GM19099 (cell line): ENCODE measurements around the gene PIP4K2A.

ENCODE experiments used
- POLR2A ChIP-seq: IDR thresholded peaks from 3 replicates; pipeline ENCODE4 v1.6.1; 2011; ENCODE audit warnings: low read depth; ENCODE audit not compliant: insufficient read length; ENCODE audit errors: extremely low read depth

The PIP4K2A gene

DNA sequence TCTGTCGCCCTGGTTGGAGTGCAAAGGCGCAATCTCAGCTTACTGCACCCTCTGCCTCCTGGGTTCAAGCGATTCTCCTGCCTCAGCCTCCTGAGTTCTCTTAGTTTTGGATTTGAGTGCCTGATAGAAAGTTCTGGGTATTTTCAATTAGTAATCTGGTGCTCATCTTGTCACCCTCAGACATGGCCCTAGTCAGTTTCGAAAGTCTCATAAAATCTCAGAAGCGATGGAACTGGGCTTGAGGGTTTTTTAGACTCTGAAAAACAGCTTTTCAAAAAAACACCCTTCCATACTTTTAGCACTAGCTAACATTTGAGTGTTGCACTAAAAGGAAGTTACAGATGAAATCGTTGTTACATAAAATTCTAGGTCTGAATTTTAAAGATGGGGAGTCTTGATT is 9.4 kb upstream of the PIP4K2A start:
- TF ChIP-seq POLR2A = no peak

GRCh38 chr10:22723343-22723779 is 9.0 kb upstream of the PIP4K2A start:
- peak; percentile 18 for TF ChIP-seq POLR2A

DNA sequence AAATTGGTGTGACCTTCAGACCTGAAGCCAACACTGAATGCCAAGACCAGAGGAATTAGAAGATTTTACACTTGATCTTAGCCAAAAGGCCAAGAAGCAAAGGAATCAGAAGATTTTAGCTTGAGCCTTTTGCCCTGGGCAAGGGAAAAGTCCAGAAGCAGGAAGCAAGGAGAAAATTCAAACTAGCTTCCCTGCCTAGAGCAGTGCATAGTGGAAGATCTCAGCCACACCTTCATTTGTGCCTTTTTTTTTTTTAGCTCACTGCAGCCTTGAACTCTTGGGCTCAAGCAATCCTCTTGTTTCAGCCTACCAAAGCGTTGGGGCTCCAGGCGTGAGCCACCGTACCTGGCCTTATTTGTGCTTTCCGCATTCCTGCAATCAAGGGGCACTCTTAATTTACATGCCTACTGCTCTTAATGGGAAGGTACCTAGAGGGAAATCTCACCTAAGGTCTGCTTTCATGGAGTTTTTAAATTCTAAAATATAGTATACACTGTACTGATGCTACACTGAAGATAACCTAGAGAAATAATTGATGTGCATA is 8.3 kb upstream of the PIP4K2A start:
- no peak for TF ChIP-seq POLR2A

GRCh38 chr10:22720667-22721066 is 6.3 kb upstream of the PIP4K2A start:
- no peak for TF ChIP-seq POLR2A

DNA sequence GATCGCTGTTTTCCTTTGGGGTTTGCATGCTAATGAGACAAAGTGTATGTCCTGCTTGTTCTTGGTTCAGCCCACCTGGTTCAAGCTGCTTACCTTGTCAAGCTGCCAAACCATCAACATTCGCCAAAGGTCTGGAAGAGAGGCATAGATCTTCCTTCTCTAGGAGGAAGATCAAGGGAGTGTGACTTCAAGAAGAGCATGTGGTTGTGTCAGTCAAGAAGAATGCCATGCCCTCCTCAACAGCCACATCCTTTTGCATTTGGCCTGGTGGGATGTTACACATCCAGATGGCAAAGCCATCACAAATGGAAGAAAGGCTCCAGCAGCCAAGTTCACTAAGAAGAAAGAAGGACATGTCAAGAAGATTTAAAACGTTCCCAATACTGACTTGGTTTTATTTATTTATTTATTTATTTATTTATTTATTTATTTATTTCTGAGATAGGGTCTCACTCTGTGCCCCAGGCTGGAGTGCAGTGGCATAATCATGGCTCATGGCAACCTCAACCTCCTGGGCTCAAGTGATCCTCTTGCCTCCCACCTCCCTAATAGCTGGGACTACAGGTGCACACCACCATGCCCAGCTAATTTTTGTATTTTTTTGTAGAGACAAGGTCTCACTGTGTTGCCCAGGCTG is 5.1 kb upstream of the PIP4K2A start:
- TF ChIP-seq POLR2A = no peak

- TF ChIP-seq POLR2A = no peak
Measured at GRCh38 chr10:22717728-22718127, 3.4 kb upstream of the PIP4K2A start.

DNA sequence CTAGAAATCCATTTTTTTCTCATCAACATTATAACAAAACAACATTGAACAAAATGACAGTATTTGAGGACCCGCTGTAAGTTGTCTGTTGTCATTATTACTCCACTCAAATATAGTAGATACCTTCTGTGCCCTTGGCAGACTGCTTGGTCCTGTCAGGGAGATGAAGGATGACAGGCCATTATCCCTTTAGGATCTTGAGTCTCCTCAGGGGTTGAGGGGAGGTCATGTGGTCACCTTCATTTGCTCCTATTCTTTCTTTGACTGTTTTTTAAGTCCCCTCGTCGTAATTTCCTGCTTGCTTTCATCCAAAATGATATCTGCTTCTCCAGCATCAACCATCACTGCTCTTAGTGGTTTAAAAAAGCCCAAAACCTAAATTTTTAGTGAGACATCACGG is 2.6 kb upstream of the PIP4K2A start:
- no peak for TF ChIP-seq POLR2A

GRCh38 chr10:22715290-22715625 is 880 bp upstream of the PIP4K2A start:
- no peak for TF ChIP-seq POLR2A

DNA sequence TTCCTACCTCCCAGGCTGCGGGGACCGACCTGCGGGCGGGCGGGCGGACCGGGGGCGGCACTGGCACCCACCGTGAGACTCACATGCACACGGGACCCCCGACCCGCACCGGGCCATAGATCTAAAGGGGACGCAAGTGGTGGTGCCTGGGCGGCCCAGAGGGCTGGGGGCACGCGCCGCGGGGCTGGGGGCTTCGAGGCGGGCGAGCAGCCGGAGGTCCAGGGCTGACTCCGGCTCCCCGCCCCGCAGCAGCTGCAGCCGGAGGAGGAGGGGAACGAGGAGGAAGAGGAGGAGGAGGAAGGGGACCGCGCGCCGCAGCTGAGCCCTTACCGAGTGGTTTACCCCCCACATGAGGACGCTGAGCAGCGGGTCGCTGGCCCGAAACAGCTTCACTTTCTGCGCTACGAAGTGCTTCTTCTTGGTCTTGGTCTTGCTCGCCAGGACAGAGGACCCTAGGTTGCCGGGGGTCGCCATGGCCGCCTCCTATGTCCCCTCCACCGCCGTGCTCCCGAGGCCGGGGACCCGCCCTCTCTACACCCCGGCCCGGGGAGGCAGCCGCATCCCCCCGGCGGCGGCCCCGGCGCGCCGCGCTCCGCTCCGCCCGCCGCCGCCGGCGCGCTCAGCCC is 412 bp downstream of the PIP4K2A start:
- TF ChIP-seq POLR2A = no peak

DNA sequence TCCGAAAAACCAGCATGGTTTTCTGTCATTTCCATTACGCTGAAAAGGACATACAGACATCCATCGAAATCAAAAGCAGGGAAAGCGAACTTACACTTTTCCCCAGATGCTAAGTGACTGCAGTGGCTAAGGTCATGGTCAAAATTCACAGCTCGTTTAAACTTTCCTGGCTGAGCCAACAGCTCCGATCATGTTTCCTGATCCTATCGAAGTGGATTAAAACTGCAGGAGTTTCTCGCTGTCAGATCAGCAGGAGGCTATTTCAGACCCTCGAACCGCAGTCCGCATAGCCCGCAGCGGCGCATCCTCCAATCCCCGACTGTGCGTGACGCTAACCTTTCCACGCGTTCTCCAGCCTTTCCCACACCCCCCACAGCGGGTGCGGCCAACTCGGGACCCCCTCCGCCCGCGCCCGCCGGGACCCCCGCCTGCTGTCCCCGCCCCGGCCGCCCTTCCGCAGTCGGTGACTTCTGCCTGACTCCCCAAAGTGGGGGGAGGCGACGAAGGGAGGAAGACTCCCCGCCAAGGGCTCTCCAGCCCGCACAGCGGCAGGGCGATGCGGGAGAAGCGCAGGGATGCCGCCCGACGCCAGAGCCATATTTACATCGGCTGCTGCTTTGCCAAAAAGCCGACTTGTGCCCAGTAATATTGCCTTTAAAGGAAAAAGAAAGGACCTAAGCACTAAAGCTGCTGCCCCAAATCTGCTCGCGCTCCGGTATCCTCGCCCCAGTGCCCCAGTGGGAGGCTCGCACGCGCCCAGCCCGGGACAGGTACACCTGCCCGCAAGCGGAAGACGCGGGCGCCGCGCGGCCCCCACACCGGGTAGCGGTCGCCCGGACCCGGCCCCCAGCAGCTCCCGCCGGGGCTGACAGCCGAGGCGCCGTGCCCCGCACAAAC is 1.2 kb downstream of the PIP4K2A start:
- TF ChIP-seq POLR2A = no peak

DNA sequence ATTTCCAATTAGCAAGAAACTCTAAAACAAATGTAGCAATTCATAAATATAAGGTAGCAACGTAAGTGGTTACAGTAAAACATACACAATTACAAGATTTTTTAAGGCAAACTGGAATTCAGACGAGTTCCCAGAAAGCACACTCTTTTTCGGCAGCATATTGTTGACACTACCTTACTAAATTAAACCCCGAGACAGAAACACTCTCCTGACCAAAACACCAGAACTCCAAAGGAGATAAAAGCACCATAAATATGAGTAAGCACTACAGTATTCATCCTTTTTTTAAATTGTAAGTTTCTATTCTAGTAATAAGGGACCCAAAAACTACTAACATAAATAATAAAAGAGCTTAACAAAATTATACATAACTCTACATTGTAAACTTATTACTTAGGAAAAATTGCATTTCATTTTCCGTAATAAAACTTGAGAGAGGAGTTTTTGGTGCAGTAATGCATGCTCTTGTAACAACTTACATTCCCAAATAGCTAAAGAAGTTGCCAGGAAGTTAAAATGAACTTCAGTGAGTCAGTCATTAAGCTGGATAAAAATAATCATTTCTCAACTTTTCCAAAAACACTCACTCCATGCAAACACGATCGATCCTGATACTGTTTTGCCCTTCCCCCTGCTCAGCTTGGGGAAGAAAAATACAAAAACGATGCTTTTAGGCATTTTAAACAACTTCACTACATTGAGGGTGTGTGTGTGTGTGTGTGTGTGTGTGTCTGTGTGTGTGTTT is 2.0 kb downstream of the PIP4K2A start:
- no peak for TF ChIP-seq POLR2A

GRCh38 chr10:22711373-22711772 is 3.0 kb downstream of the PIP4K2A start:
- no peak for TF ChIP-seq POLR2A

DNA sequence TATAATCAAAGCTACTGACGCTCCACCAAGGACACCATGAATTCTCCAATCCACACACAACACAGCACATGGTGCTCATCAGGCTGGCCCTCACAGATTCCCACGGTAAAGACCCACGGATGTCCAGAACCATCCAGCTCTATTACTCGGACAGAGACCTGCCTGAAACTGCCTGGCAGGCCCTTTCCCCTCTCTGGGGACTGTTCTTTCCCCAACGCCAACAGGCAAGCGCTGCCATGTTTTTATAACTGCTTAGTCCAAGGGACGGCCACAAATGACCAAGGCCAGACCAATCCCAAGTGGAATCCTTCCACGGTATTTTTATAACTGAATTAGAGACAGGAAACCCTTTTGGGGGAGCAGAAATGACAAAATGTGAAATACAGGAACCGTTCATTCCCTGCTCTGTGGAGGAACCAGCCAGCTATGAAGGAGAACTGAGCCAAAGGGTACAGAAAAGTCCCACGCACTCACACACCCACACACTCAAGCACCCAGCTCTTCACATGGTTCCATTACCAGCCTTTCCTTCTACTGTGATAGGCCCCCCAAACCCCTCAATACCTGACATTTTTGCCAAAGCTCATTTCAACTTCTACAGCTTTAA is 4.1 kb downstream of the PIP4K2A start:
- no peak for TF ChIP-seq POLR2A

GRCh38 chr10:22708772-22709171 is 5.6 kb downstream of the PIP4K2A start:
- no peak for TF ChIP-seq POLR2A
